Colonic mucosa (tissue), 4 donors: Measurements from ENCODE around the gene MRPS15. TPM values are rescaled to one million over a fixed set of nuclear protein-coding genes. Genes with fewer than 3 reads are reported as not detected.

Source experiments
- DNase-seq: peaks from one replicate; pipeline ENCODE4 v3.0.0-alpha.2; 2020
- H3K27ac ChIP-seq: fragments of 200-600 bp; one replicate; pipeline ENCODE4 v1.8.0; 2021
- H3K27me3 ChIP-seq: fragments of 200-600 bp; one replicate; pipeline ENCODE4 v1.8.0; 2021
- H3K36me3 ChIP-seq: fragments of 200-600 bp; one replicate; pipeline ENCODE4 v1.8.0; 2021
- H3K4me1 ChIP-seq: fragments of 200-600 bp; one replicate; pipeline ENCODE4 v1.8.0; 2021; ENCODE audit warnings: mild to moderate bottlenecking
- H3K4me3 ChIP-seq: fragments of 200-600 bp; one replicate; pipeline ENCODE4 v1.8.0; 2021
- H3K9ac ChIP-seq, 2 donors: one replicate each; pipeline ENCODE4 v1.7.0; 2013; ENCODE audit warnings: control low read depth in 2 of 2, low read depth in 2 of 2, low read length in 2 of 2
- H3K9me3 ChIP-seq: fragments of 200-600 bp; one replicate; pipeline ENCODE4 v1.8.0; 2021
- intact Hi-C: fragments of 100-400 bp; cut with DNase I; formaldehyde crosslinking; loops from one replicate; pipeline ENCODE4 v1.14.1; 2022
- total RNA-seq, 2 donors: library from RNA; stranded (reverse); fragmentation: NEBNext Ultra II Directional in 1 of 2; extraction: Animal tissue kit (Norgen Biotek cat#: 25700) in 1 of 2; gene quantifications; one replicate each; pipeline ENCODE4 v1.2.1, GENCODE V29; 2021
- TF ChIP-seq, protein P1 (sequence below): fragments of 200-600 bp; IDR thresholded peaks from one replicate; pipeline ENCODE4 v1.8.0; 2022; ENCODE audit warnings: antibody characterized with exemption, mild to moderate bottlenecking
- donor health status: healthy.
- donor health status: DM: no; HTN: no; CAD: no.
- donor health status: DM: no; HTN: no; CAD: no.

MRPS15 gene
- total RNA-seq, 2 donors from 2014 or later = 57.9 to 106 TPM

DNA sequence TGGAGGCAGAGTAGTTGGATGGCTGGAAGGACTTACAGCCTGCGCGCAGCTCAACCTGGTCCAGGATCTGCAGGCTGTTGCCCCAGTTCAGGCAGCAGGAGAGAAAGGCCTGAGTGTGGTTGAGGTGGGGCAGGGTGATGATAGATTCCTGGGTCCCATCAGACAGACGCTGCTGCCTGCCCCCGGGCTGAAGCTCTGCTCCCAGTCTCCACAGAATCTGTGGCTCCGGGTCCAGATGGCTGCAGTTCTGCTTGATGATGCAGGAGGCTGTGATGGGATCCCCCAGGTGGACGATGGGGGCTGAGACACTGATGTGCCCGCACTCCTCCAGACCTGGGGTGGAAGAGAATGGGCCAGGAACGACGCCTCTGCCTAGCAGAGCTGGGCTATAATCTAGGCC is 11.2 kb upstream of the MRPS15 start:
- TF ChIP-seq, protein P1, sequence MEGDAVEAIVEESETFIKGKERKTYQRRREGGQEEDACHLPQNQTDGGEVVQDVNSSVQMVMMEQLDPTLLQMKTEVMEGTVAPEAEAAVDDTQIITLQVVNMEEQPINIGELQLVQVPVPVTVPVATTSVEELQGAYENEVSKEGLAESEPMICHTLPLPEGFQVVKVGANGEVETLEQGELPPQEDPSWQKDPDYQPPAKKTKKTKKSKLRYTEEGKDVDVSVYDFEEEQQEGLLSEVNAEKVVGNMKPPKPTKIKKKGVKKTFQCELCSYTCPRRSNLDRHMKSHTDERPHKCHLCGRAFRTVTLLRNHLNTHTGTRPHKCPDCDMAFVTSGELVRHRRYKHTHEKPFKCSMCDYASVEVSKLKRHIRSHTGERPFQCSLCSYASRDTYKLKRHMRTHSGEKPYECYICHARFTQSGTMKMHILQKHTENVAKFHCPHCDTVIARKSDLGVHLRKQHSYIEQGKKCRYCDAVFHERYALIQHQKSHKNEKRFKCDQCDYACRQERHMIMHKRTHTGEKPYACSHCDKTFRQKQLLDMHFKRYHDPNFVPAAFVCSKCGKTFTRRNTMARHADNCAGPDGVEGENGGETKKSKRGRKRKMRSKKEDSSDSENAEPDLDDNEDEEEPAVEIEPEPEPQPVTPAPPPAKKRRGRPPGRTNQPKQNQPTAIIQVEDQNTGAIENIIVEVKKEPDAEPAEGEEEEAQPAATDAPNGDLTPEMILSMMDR = no peak
- DNase-seq = no peak
- Histone ChIP-seq H3K27me3 (no peaks in the 10 kb centered on the region), H3K9me3 (no peaks in the 10 kb centered on the region), H3K9ac (no peak overlapping the region), H3K4me3 (no peak overlapping the region), H3K4me1 (no peaks in the 10 kb centered on the region), H3K27ac (no peak overlapping the region), H3K36me3 (no peaks in the 10 kb centered on the region)
- intact Hi-C loops = no loop called here

DNA sequence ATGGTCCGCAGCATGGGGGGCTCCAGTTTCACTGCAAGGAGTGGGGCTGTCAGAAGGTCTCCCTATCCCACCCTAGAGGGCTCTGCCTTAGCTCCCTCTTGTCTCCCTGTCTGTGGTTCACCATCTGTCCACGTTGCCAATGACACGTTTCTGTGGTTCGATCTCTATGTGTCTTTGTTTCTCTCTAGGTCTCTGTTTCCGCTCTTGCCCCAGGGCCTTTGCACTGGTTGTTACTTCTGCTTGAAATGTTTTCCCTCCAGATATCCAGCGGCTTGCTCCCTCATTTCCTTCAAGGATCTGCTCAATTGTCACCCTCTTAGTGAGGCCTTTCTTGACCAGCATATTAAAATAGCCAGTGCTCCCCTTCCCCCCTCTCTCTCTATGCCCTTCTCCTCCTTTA is 8.5 kb upstream of the MRPS15 start:
- no peaks in the 10 kb centered on the region for H3K27me3 ChIP-seq
- H3K4me3 ChIP-seq = no peak overlapping the region
- no peak for DNase-seq
- H3K4me1 ChIP-seq = no peaks in the 10 kb centered on the region
- intact Hi-C loops = no loop called here
- TF ChIP-seq, protein P1 = no peak
- no peak overlapping the region for H3K27ac ChIP-seq
- no peaks in the 10 kb centered on the region for H3K36me3 ChIP-seq
- H3K9me3 ChIP-seq = no peaks in the 10 kb centered on the region
- H3K9ac ChIP-seq = no peak overlapping the region

GRCh38 chr1:36471830-36472641 is 7.9 kb upstream of the MRPS15 start:
- no peaks in the 10 kb centered on the region for H3K27me3 ChIP-seq
- H3K4me1 ChIP-seq = no peaks in the 10 kb centered on the region
- H3K9ac ChIP-seq = no peak overlapping the region
- no peak overlapping the region for H3K27ac ChIP-seq
- TF ChIP-seq, protein P1 = no peak
- H3K4me3 ChIP-seq = no peak overlapping the region
- intact Hi-C loops = no loop called here
- no peaks in the 10 kb centered on the region for H3K9me3 ChIP-seq
- no peaks in the 10 kb centered on the region for H3K36me3 ChIP-seq
- no peak for DNase-seq

DNA sequence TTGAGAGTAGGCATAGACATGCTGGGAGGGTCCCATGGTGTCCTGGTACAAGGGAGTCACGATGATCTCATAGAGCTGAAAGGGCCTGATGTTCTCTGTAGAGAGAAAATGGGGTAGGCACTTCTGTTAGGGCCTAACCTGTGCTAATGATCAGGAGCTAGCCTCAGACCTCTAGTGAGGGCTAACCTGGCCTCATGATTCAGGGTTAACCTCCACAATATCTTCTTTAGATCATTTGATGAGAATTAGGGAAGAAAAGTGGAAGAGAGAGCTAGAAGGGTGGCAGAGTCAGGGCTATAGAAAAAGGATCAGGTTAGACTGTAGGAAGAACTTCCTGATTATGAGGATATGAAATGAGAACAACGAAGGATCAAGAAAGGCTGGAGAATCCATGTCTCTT is 5.0 kb upstream of the MRPS15 start:
- intact Hi-C loops = no loop called here
- no peaks in the 10 kb centered on the region for H3K27me3 ChIP-seq
- H3K27ac ChIP-seq = no peak overlapping the region
- TF ChIP-seq, protein P1 = no peak
- H3K9me3 ChIP-seq = no peaks in the 10 kb centered on the region
- no peak overlapping the region for H3K4me3 ChIP-seq
- H3K9ac ChIP-seq = no peak overlapping the region
- no peak for DNase-seq
- no peaks in the 10 kb centered on the region for H3K4me1 ChIP-seq
- H3K36me3 ChIP-seq = no peaks in the 10 kb centered on the region

DNA sequence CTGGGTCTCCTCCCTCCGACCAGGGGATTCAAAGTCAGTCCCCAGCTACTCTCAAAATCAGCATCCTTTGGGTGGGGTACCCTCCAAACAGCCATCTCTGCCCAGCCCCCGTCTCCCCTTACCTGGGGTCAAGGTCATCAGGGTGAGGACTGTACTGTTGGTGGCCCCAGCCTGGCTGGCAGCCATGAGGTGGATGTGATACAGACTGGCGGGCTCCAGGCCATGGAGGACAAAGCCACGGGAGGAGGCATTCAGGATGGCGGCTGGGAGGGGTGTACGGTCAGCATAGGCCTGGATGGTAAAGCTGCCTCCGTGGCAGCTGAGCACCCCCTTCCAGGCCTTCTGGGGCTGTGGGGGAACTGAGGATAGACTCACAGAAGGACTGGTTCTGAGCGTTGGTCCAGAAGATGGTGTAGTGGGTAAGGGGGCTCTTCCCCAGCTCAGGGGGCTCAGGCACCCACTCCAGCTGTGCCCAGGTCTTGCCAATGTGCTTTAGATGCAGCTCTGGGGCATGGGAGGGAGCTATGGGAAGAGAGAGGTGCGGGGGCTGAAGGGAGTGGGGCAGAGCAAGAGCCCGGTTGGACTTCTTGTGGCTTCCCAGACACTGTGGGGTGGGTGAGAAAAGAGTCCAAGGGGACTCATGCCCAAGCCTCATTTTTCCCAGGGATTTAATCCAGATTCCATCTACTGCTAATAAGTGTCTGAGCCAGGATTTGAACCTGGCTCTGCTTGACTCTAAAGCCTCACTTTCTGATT is 3.7 kb upstream of the MRPS15 start:
- no peaks in the 10 kb centered on the region for H3K9me3 ChIP-seq
- TF ChIP-seq, protein P1 = no peak
- no peaks in the 10 kb centered on the region for H3K27me3 ChIP-seq
- no peak for DNase-seq
- intact Hi-C loops = no loop called here
- no peak overlapping the region for H3K9ac ChIP-seq
- peaks cover 6% of the 10 kb centered on the region for H3K4me1 ChIP-seq
- no peak overlapping the region for H3K4me3 ChIP-seq
- no peaks in the 10 kb centered on the region for H3K36me3 ChIP-seq
- H3K27ac ChIP-seq = no peak overlapping the region
